Cardiac fibroblast (primary cell): ENCODE data around the gene PRTG.
"Not testable (repeated sequence)": the region's sequence is repeated elsewhere in the genome, so short reads cannot be mapped to it uniquely, and the experiment has no call there.

Experiments used
- DNase-seq, 2 donors: peaks; one replicate each; pipeline versions ENCODE4 v3.0.0 to v3.0.0-alpha.2; 2010; ENCODE audit warnings: low read depth in 2 of 2
- H3K4me3 ChIP-seq, 2 donors: replicated peaks in 1 of 2; 1 replicate in 1 of 2; 2 replicates in 1 of 2; pipeline ENCODE4 v1.5.1; 2011; ENCODE audit warnings: low read depth in 2 of 2, low read length in 2 of 2, mild to moderate bottlenecking in 2 of 2, moderate library complexity in 1 of 2
- CTCF ChIP-seq: IDR thresholded peaks from one replicate; pipeline ENCODE4 v1.5.1; 2011; ENCODE audit warnings: low read depth, mild to moderate bottlenecking, low read length, inconsistent platforms

The PRTG gene

DNA sequence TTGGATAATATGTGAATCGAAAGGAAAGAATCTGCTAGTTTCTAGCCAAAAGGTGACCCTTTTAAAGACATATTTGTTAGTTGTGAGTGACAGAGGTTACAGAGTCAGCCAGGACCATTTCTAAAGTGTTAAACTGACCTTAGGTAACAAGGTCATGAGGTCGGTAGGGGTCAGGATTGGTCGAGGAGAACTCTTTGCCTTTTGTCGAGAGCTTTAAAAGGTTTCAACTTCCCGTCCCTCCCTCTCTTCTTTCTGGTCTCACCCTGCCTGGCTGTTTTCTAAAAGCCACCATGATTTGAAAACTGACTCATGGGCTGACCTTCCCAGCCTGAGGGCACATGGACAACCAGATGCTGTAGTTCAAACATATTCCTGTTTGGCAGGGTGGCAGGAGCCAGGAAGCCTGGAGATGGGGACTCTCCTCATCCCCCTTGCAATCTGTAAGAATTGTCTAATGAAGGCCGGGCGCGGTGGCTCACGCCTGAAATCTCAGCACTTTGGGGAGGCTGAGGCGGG, 25.8 kb upstream of the PRTG start:
- DNase-seq = no peak
- no peak overlapping the region for H3K4me3 ChIP-seq
- TF ChIP-seq CTCF = no peak

GRCh38 chr15:55766676-55767075, 23.7 kb upstream of the PRTG start:
- no peak for DNase-seq
- TF ChIP-seq CTCF = no peak
- no peak overlapping the region for H3K4me3 ChIP-seq

GRCh38 chr15:55764398-55764797, 21.4 kb upstream of the PRTG start:
- no peak overlapping the region for H3K4me3 ChIP-seq
- no peak for DNase-seq
- TF ChIP-seq CTCF = no peak

DNA sequence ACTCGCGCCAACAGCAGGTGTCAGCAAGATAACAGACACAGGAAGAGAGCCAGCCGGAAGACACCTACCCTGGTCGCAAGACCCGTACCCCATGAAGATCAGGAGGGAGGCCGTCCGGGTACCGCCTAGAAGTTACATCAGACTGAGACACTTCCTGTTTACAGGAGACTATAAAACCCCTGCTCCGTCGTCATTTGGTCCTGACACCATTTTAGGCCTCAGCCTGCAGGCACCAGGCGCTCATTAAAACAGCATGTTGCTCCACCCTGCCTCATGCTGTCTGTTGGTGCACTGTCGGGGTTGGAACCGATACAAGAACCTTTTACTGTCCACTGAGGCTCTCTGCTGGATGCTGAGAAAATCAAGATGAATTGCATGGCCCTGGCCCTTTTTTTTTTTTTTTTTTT, 15.6 kb upstream of the PRTG start:
- H3K4me3 ChIP-seq = no peak overlapping the region
- no peak for TF ChIP-seq CTCF
- peak in 1 of 2 donors; percentile 18 for DNase-seq

GRCh38 chr15:55753433-55753832, 10.5 kb upstream of the PRTG start:
- not testable (repeated sequence) for H3K4me3 ChIP-seq, DNase-seq

- no peak overlapping the region for H3K4me3 ChIP-seq
- DNase-seq = no peak
- TF ChIP-seq CTCF = no peak
Observed at GRCh38 chr15:55750706-55751105, 7.8 kb upstream of the PRTG start.

GRCh38 chr15:55743729-55744655, 1.0 kb upstream of the PRTG start:
- H3K4me3 ChIP-seq = peak overlapping the region; percentile 70 to 76
- DNase-seq = no peak
- TF ChIP-seq CTCF = no peak
